Fibroblast of skin of right quadriceps (primary cell): ENCODE data around the gene GTF3C5.
"Not testable (repeated sequence)": the region's sequence is repeated elsewhere in the genome, so short reads cannot be mapped to it uniquely, and the experiment has no call there.

Experiments used
- DNase-seq: peaks from one replicate; pipeline ENCODE4 v3.0.0-alpha.2; 2013

Gene GTF3C5

DNA sequence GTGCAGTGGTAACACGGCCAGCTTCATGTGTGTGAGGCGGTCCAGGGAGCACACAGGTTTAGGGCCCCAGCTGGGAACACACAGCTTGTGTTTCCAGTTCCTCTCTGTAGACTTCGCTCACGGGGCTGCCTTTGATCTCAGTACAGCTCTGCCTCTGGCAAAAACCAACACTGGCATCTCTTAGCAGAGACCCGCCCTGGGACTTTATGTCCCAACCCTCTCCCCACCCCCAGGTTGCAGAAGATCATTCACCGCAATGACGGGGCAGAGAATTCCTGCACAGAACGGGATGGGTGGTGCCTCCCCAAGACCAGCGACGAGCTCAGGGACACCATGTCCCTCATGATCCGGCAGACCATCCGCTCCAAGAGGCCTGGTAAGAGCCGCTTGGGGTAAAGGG, 25.7 kb downstream of the GTF3C5 start:
- DNase-seq = no peak

- DNase-seq = no peak
These were observed 26.2 kb downstream of the GTF3C5 start for GRCh38 chr9:133057006-133057405.

DNA sequence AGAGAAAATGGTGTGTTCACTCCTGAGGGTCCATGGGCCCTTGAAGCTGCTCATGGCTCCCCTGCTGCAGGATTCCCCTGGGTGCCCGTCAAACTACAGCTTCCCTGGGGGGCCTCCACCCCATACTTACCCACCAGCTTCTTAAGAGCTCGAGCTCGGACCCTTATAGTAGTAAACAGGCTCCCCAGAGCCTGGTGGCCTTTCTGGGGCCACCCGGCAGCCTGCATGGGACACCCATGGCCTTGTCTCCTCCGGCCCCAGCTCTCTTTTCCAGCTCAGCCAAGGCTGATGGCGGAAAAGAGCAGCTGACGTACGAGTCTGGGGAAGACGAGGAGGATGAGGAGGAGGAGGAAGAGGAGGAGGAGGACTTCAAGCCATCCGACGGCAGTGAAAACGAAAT, 26.8 kb downstream of the GTF3C5 start:
- DNase-seq = no peak

DNA sequence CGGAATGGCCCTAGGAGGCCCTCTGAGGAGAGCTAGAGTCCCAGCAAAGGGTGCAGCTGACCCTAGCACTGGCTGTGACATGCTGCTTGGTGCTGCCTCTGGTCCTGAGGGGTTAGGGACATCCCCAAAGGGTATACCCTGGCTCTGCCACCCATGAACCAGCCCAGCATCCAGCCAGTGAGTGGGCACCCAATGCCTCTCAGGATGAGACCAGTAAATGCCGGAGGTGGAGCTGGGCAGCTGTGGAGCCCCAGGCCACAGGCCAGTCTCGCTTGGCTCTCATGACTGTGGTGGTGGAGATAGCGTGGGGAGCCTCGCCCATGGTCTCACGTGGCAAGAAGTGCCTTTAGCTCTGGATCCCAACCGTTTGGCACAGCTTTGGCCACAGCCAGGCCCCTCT, 27.3 kb downstream of the GTF3C5 start:
- no peak for DNase-seq

DNA sequence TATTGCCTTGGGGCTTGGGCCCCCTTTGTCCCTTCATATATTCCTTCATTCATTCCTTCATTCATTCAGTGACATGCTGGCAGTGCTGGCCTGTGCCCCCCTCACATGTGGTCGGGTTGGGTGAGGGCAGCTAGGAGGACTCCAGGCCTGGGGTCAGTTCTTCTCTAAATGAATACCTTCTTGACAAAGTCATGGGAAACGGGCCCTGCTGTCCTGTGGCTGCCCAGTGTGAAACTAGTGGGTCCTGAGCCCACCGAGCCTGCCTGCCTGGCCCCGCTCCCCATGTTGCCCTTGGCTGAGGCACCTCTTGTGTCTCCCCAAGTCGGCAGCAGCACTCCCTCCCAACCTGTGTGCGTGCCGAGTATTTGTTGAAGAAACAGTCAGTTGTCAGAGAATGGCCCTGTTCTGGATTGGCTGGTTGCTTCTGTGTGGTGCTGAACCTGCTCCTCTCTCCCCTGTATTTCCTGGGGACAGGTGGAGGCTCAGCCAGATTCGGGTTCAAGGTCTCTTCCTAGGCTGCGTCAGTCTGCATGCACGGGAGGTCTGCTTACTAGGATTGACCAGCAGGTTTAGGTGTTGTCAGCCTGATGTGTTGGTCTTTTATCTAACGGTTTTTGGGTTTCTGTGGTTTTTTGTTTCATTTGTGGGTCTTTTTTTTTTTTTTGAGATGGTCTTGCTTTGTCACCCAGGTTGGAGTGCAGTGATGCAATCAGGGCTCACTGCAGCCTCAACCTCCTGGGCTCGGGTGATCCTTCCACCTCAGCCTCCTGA, 27.9 kb downstream of the GTF3C5 start:
- DNase-seq = no peak

- DNase-seq = no peak
These were observed 28.8 kb downstream of the GTF3C5 start for GRCh38 chr9:133059623-133060022.

DNA sequence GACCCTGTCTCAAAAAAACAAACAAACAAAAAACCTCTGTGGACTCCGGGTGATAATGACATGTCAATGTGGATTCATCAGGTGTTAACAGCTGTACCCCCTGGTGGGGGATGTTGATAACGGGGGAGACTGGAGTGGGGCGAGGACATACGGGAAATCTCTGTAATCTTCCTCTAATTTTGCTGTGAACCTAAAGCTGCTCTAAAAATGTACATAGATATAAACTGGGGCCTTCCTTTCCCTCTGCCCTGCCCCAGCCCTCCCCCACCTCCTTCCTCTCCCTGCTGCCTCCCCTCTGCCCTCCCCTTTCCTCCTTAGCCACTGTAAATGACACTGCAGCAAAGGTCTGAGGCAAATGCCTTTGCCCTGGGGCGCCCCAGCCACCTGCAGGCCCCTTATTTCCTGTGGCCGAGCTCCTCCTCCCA, 29.6 kb downstream of the GTF3C5 start:
- DNase-seq = no peak

DNA sequence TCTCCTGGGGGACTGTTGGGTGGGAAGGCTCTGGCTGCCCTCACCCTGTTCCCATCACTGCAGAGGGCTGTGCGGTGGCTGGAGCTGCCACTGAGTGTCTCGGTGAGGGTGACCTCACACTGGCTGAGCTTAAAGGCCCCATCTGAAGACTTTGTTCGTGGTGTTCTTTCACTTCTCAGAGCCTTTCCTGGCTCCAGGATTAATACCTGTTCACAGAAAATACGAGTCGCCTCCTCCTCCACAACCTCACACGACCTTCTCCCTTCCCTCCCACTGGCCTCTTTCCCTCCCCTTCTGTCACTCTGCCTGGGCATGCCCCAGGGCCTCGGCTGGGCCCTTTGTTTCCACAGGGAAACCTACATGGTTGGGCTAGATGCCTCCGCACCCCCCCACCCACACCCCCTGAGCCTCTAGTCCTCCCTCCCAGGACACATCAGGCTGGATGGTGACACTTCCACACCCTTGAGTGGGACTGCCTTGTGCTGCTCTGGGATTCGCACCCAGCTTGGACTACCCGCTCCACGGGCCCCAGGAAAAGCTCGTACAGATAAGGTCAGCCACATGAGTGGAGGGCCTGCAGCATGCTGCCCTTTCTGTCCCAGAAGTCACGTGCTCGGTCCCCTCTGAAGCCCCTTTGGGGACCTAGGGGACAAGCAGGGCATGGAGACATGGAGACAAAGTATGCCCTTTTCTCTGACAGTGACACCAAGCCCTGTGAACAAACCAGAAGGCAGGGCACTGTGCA, 30.4 kb downstream of the GTF3C5 start:
- DNase-seq = not testable (repeated sequence)

DNA sequence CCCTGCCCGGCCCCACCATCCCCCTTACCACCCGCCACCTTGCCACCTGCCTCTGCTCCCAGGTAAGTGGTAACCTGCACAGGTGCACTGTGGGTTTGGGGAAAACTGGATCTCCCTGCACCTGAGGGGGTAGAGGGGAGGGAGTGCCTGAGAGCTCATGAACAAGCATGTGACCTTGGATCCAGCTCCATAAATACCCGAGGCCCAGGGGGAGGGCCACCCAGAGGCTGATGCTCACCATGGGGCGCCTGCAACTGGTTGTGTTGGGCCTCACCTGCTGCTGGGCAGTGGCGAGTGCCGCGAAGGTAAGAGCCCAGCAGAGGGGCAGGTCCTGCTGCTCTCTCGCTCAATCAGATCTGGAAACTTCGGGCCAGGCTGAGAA, 31.0 kb downstream of the GTF3C5 start, which contains the start of gene CEL:
Gene CEL (plus strand): TSS at position 218 of the 382 bp plus-strand sequence. CDS start 22 bp downstream, at position 240.
- not testable (repeated sequence) for DNase-seq

DNA sequence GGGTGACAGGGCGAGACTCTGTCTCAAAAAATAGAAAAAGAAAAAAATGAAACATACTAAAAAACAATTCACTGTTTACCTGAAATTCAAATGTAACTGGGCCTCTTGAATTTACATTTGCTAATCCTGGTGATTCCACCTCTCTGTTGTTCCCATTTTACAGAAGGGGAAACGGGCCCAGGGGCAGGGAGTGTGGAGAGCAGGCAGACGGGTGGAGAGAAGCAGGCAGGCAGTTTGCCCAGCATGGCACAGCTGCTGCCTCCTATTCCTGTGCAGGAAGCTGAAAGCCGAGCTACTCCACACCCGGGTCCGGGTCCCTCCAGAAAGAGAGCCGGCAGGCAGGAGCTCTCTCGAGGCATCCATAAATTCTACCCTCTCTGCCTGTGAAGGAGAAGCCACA, 31.8 kb downstream of the GTF3C5 start:
- not testable (repeated sequence) for DNase-seq

- DNase-seq = no peak
These were observed 32.3 kb downstream of the GTF3C5 start for GRCh38 chr9:133063159-133063499.

DNA sequence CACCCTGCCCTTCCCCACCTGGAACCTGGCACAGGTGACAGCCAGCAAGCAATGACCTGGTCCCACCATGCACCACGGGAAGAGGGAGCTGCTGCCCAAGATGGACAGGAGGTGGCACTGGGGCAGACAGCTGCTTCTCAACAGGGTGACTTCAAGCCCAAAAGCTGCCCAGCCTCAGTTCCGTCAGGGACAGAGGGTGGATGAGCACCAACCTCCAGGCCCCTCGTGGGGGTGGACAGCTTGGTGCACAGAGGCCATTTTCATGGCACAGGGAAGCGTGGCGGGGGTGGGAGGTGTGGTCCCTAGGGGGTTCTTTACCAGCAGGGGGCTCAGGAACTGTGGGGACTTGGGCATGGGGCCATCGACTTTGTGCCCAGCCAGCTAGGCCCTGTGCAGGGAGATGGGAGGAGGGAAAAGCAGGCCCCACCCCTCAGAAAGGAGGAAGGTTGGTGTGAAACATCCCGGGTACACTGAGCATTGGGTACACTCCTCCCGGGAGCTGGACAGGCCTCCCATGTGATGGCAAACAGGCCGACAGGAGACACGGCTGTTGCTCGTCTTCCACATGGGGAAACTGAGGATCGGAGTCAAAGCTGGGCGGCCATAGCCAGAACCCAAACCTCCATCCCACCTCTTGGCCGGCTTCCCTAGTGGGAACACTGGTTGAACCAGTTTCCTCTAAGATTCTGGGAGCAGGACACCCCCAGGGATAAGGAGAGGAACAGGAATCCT, 32.9 kb downstream of the GTF3C5 start:
- DNase-seq = no peak

- no peak for DNase-seq
These were observed 33.7 kb downstream of the GTF3C5 start for GRCh38 chr9:133064241-133065069.

- DNase-seq = no peak
These were observed 34.2 kb downstream of the GTF3C5 start for GRCh38 chr9:133065070-133065388.

DNA sequence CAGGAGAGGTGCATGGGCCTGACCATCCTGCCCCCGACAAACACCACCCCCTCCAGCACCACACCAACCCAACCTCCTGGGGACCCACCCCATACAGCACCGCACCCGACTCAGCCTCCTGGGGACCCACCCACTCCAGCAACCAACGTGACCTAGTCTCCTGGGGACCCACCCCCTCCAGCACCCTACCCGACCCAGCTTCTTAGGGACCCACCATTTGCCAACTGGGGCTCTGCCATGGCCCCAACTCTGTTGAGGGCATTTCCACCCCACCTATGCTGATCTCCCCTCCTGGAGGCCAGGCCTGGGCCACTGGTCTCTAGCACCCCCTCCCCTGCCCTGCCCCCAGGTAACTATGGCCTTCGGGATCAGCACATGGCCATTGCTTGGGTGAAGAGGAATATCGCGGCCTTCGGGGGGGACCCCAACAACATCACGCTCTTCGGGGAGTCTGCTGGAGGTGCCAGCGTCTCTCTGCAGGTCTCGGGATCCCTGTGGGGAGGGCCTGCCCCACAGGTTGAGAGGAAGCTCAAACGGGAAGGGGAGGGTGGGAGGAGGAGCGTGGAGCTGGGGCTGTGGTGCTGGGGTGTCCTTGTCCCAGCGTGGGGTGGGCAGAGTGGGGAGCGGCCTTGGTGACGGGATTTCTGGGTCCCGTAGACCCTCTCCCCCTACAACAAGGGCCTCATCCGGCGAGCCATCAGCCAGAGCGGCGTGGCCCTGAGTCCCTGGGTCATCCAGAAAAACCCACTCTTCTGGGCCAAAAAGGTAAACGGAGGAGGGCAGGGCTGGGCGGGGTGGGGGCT, 35.6 kb downstream of the GTF3C5 start:
- no peak for DNase-seq

- DNase-seq = no peak
These were observed 36.2 kb downstream of the GTF3C5 start for GRCh38 chr9:133067006-133067405.

- no peak for DNase-seq
These were observed 37.0 kb downstream of the GTF3C5 start for GRCh38 chr9:133067813-133068212.

DNA sequence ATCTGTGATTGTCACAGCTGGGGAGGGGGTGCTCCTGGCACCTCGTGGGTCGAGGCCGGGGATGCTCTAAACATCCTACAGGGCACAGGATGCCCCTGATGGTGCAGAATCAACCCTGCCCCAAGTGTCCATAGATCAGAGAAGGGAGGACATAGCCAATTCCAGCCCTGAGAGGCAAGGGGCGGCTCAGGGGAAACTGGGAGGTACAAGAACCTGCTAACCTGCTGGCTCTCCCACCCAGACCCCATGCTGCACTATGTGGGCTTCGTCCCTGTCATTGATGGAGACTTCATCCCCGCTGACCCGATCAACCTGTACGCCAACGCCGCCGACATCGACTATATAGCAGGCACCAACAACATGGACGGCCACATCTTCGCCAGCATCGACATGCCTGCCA, 37.6 kb downstream of the GTF3C5 start:
- DNase-seq = not testable (repeated sequence)

- not testable (repeated sequence) for DNase-seq
These were observed 39.7 kb downstream of the GTF3C5 start for GRCh38 chr9:133070500-133070961.

GRCh38 chr9:133070985-133071384, 40.2 kb downstream of the GTF3C5 start:
- DNase-seq = not testable (repeated sequence)

- no peak for DNase-seq
These were observed 40.8 kb downstream of the GTF3C5 start for GRCh38 chr9:133071484-133072150.
